PC-3 (cell line): ENCODE results near the gene RASAL1. TPM values are rescaled to one million over a fixed set of nuclear protein-coding genes. Genes with fewer than 3 reads are reported as not detected.
A peak's percentile ranks its signal among the peaks of the same experiment; 100 is the strongest.

ENCODE experiments used
- ATAC-seq: fragments of 200-7000 bp; cut with Tn5 transposase; 2 replicates; pipeline ENCODE4 v1.9.1; 2020; ENCODE audit warnings: mild to moderate bottlenecking, moderate library complexity
- Bru-seq: library from RNA; stranded (reverse); fragments of 400-500 nt; gene quantifications from one replicate; lab custom pipeline; 2021; lab: Mats Ljungman, UMichigan
- BruChase-seq, 2 experiments: library from RNA; stranded (reverse); fragments of 400-500 nt; gene quantifications; one replicate each; lab custom pipeline; 2021; lab: Mats Ljungman, UMichigan
- BruUV-seq: library from RNA; stranded (reverse); fragments of 400-500 nt; replicated peaks from 2 replicates; lab custom pipeline; 2021; lab: Mats Ljungman, UMichigan
- CTCF ChIA-PET: fragments of 300-600 bp; sonication (Branson Sonifier 250); formaldehyde crosslinking; loops from one replicate; lab custom pipeline; 2022; ENCODE audit warnings: antibody characterized with exemption; lab: Charles Lee
- POLR2A ChIA-PET: fragments of 300-600 bp; sonication (Branson Sonifier 250); formaldehyde crosslinking; loops from one replicate; lab custom pipeline; 2022; ENCODE audit warnings: antibody characterized with exemption; ENCODE audit not compliant: unreplicated experiment; lab: Charles Lee
- DNase-seq: peaks from one replicate; pipeline ENCODE4 v3.0.0-alpha.2; 2015
- H2AFZ ChIP-seq: fragments of 300-600 bp; sonication (generic); 2 replicates; pipeline ENCODE4 v1.6.0; 2016; ENCODE audit warnings: antibody characterized with exemption, low read length
- H3F3A ChIP-seq: fragments of 300-600 bp; sonication (generic); one replicate; pipeline ENCODE4 v1.6.0; 2017; ENCODE audit warnings: antibody characterized with exemption, low read length, control low read depth, mild to moderate bottlenecking; ENCODE audit not compliant: unreplicated experiment
- H3K27ac ChIP-seq: fragments of 300-600 bp; sonication (generic); 2 replicates; pipeline ENCODE4 v1.5.1; 2016; ENCODE audit warnings: mild to moderate bottlenecking, low read length
- H3K27me3 ChIP-seq: fragments of 300-600 bp; sonication (generic); 2 replicates; pipeline ENCODE4 v1.6.1; 2016; ENCODE audit warnings: low read length, mixed read lengths
- H3K36me3 ChIP-seq: fragments of 300-600 bp; sonication (generic); 2 replicates; pipeline ENCODE4 v1.6.1; 2016; ENCODE audit warnings: low read depth, mixed run types, low read length, mixed read lengths
- H3K4me1 ChIP-seq: fragments of 300-600 bp; sonication (generic); 2 replicates; pipeline ENCODE4 v1.5.1; 2016; ENCODE audit warnings: low read length; ENCODE audit not compliant: insufficient read depth
- H3K4me2 ChIP-seq: fragments of 300-600 bp; sonication (generic); 2 replicates; pipeline ENCODE4 v1.6.0; 2016; ENCODE audit warnings: low read length
- H3K4me3 ChIP-seq: fragments of 300-600 bp; sonication (generic); 2 replicates; pipeline ENCODE4 v1.5.1; 2016; ENCODE audit warnings: mild to moderate bottlenecking, low read length, mixed read lengths
- H3K79me2 ChIP-seq: fragments of 300-600 bp; sonication (generic); 2 replicates; pipeline ENCODE4 v1.6.1; 2017; ENCODE audit warnings: low read length, mixed read lengths
- H3K9ac ChIP-seq: fragments of 300-600 bp; sonication (generic); 2 replicates; pipeline ENCODE4 v1.6.0; 2016; ENCODE audit warnings: mild to moderate bottlenecking, low read length
- H3K9me2 ChIP-seq: fragments of 300-600 bp; sonication (generic); replicated peaks from 2 replicates; pipeline ENCODE4 v1.6.1; 2016; ENCODE audit warnings: mixed run types, low read length, mixed read lengths
- H3K9me3 ChIP-seq: fragments of 300-600 bp; sonication (generic); 2 replicates; pipeline ENCODE4 v1.6.1; 2016; ENCODE audit warnings: low read length, mixed read lengths
- H4K20me1 ChIP-seq: fragments of 300-600 bp; sonication (generic); 2 replicates; pipeline ENCODE4 v1.6.1; 2016; ENCODE audit warnings: low read length, mixed read lengths
- CTCF ChIP-seq: fragments of 300-600 bp; sonication (generic); conservative IDR thresholded peaks from 2 replicates; pipeline ENCODE4 v1.5.1; 2017; ENCODE audit warnings: antibody characterized with exemption, low read depth, mild to moderate bottlenecking, low read length
- EZH2 ChIP-seq: fragments of 300-600 bp; sonication (generic); IDR thresholded peaks from one replicate; pipeline ENCODE4 v1.6.1; 2017; ENCODE audit warnings: antibody characterized with exemption, mild to moderate bottlenecking, low read length; ENCODE audit not compliant: unreplicated experiment
- EZH2phosphoT487 ChIP-seq: fragments of 300-600 bp; sonication (generic); IDR thresholded peaks from 2 replicates; pipeline ENCODE4 v1.6.1; 2018; ENCODE audit warnings: mild to moderate bottlenecking, antibody characterized with exemption, low read length, borderline replicate concordance
- intact Hi-C: fragments of 100-400 bp; cut with micrococcal nuclease; formaldehyde crosslinking; loops from 2 replicates; pipeline ENCODE4 v1.9.0; 2023
- long read RNA-seq: library from polyadenylated mRNA; unstranded; transcript quantifications from one replicate; pipeline ENCODE4 v2.0.0, GENCODE V29; 2021; ENCODE audit not compliant: unreplicated experiment
- total RNA-seq: library from RNA; depleted of rRNA; stranded (reverse); fragments of >200 nt; gene quantifications from 2 replicates; pipeline ENCODE4 v1.2.3, GENCODE V29; 2014; rRNA removed

RASAL1 gene
- total RNA-seq (0.66 and 0.69 TPM in 2 replicates), Bru-seq, nascent RNA (percentile 15 among the genes with signal in this experiment), BruChase-seq, experiment 1, labeled RNA remaining after a 6-hour chase (percentile 14 among the genes with signal in this experiment), BruChase-seq, experiment 2, labeled RNA remaining after a 2-hour chase (percentile 15 among the genes with signal in this experiment)
- long read RNA-seq, partial matches to known transcripts: 1 of 1 reads
- long read RNA-seq, other reads (novel, unspliced or antisense): 0 of 1 reads

DNA sequence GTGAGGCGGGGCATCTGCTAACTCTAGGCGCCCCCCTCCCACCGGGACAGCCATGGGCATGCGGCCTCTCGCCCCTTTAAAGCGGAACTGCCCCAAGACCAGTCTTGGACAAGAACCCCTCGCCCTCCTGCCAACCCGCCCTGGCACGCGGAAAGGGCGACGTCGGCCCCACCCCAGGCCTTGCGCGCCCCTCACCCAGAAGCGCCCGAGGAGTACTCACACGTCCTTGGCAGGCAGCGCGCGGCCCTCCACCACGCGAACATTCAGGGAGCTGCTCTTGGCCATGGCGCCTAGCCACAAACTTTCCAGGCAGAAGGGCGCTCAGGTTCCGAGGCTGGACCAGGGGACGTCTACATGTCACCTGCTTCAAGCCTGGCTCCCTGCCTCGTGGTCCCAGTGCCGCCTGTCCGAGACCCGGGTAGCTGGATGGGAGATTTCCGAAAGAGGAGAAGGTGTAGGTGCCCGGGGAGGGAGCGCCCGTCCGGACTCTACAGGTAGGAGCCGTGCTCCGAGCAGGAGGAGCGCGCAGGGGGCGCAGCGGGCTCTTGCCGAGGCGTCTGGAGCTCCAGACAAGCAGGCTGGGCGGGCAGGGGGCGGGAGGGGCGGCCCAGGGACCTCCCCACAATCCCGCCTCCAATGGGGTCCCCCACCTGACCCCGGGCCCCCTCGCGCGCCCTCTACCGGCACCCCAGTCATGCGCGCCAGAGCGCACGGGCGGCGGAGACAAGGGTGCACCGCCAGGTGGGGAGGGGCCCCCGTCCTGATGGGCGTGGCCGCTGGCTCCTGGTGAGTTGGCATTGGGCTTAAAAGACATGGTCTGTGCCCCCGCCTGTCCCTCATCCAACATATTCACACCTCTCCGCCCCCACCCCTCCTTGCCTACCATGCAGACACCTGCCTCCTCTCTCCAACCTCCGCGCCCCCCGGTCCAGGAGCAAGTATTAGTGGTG lies at the start of gene RASAL1:
Gene RASAL1 (minus strand): TSS at position 584 of the 950 bp plus-strand sequence. CDS start 299 bp downstream, at position 285.
- Histone ChIP-seq H3K36me3 (no peaks in the 10 kb centered on the region), H3K4me3 (peak within 1 kb of the TSS; percentile 54; the same call in 1 of the 2 replicates), H3K9me2 (no peaks in the 10 kb centered on the region), H3K9me3 (no peaks in the 10 kb centered on the region), H3F3A (no peaks in the 10 kb centered on the region), H3K27ac (no peak within 1 kb of the TSS), H3K4me1 (no peaks in the 10 kb centered on the region), H3K9ac (no peak within 1 kb of the TSS), H4K20me1 (no peaks in the 10 kb centered on the region), H3K27me3 (0 out of 2 replicates have a peak, but pooled peaks cover 5% of the 10 kb centered on the region), H3K79me2 (no peaks in the 10 kb centered on the region), H2AFZ (peak within 1 kb of the TSS; percentile 77), H3K4me2 (peak within 1 kb of the TSS; percentile 66)
- DNase-seq (peak; percentile 44), ATAC-seq (peak; percentile 50)
- ChIA-PET POLR2A (no interaction called here), CTCF (no interaction called here)
- intact Hi-C loops: no loop called here
- BruUV-seq: no TSS peak
- TF ChIP-seq EZH2 (no peak), CTCF (peak; percentile 48; the same call in 1 of the 2 replicates), EZH2phosphoT487 (no peak)

DNA sequence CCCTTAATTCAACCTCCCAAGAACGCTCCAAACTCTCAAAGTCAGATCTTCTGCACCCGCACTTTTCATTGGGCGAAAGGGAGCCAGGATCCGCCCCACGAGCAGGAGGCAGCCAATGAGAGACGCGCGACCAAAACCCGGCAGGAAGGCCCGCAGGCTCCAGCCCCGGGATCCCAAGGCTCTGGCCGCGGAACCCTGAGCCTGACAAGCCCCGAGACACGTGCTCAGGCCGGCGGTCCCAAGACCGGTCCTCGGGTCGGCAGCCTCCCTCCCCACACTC lies 49.3 kb upstream of the RASAL1 start:
- peaks cover 38% of the 10 kb centered on the region for H4K20me1 ChIP-seq
- H2AFZ ChIP-seq: peak overlapping the region; percentile 86
- intact Hi-C loops: no loop called here
- H3K4me1 ChIP-seq: peaks cover 24% of the 10 kb centered on the region
- peak overlapping the region; percentile 91 for H3K27ac ChIP-seq
- ATAC-seq (peak; percentile 87), DNase-seq (peak; percentile 89)
- H3K4me2 ChIP-seq: peak overlapping the region; percentile 90
- peak overlapping the region; percentile 95 for H3K4me3 ChIP-seq
- H3K27me3 ChIP-seq: no peaks in the 10 kb centered on the region
- H3F3A ChIP-seq: no peaks in the 10 kb centered on the region
- H3K9me2 ChIP-seq: no peaks in the 10 kb centered on the region
- TF ChIP-seq EZH2phosphoT487 (no peak), EZH2 (no peak), CTCF (no peak)
- ChIA-PET POLR2A (interaction anchor here (0.6 to 0.7 kb wide), 3 partner anchors 55 to 1402 kb away, joined by 3 to 18 read pairs (median 5); no protein-coding TSS in a partner anchor), CTCF (no interaction called here)
- peak overlapping the region; percentile 100 for H3K9ac ChIP-seq
- no peaks in the 10 kb centered on the region for H3K9me3 ChIP-seq
- peaks cover 28% of the 10 kb centered on the region for H3K36me3 ChIP-seq
- TSS peak; percentile 47 for BruUV-seq
- H3K79me2 ChIP-seq: peaks cover 82% of the 10 kb centered on the region
